C4-2B (cell line): Measurements from ENCODE around the gene LYST.
"Not testable (repeated sequence)": the region's sequence is repeated elsewhere in the genome, so short reads cannot be mapped to it uniquely, and the experiment has no call there.

ENCODE experiments used
- H3K27ac ChIP-seq: fragments of 450-650 bp; 2 replicates; pipeline ENCODE4 v1.5.1; 2017
- CTCF ChIP-seq: fragments of 450-650 bp; conservative IDR thresholded peaks from 2 replicates; pipeline ENCODE4 v1.5.1; 2017; ENCODE audit warnings: mild to moderate bottlenecking
- ZFX ChIP-seq: fragments of 450-650 bp; IDR thresholded peaks from 2 replicates; pipeline ENCODE4 v1.6.1; 2017

LYST gene

GRCh38 chr1:235644693-235645305 lies 221.9 kb downstream of the LYST start:
- no peak for TF ChIP-seq CTCF
- TF ChIP-seq ZFX: no peak
- H3K27ac ChIP-seq: no peak overlapping the region

- H3K27ac ChIP-seq: no peak overlapping the region
- no peak for TF ChIP-seq ZFX
- TF ChIP-seq CTCF: no peak
These were observed 222.6 kb downstream of the LYST start for GRCh38 chr1:235643837-235644692.

GRCh38 chr1:235642943-235643371 lies 223.7 kb downstream of the LYST start:
- TF ChIP-seq ZFX: no peak
- TF ChIP-seq CTCF: no peak
- no peak overlapping the region for H3K27ac ChIP-seq

- no peak overlapping the region for H3K27ac ChIP-seq
These were observed 224.4 kb downstream of the LYST start for GRCh38 chr1:235642011-235642942.

GRCh38 chr1:235640580-235640979 lies 226.1 kb downstream of the LYST start:
- no peak overlapping the region for H3K27ac ChIP-seq
- TF ChIP-seq CTCF (no peak), ZFX (no peak)

More at GRCh38 chr1:235642011-235642942, 224.4 kb downstream of the LYST start:
- no peak for TF ChIP-seq ZFX
- no peak for TF ChIP-seq CTCF

- no peak overlapping the region for H3K27ac ChIP-seq
- TF ChIP-seq CTCF: no peak
- no peak for TF ChIP-seq ZFX
These were observed 227.2 kb downstream of the LYST start for GRCh38 chr1:235639226-235640205.

GRCh38 chr1:235638612-235639011 lies 228.1 kb downstream of the LYST start:
- not testable (repeated sequence) for H3K27ac ChIP-seq
